SU-DHL-6 (cell line): ENCODE data around the gene TTC6.

Source experiments
- EZH2phosphoT487 ChIP-seq: fragments of 200-600 bp; sonication (generic), shearing (Covaris generic); conservative IDR thresholded peaks from 2 replicates; pipeline ENCODE4 v1.6.1; 2018; ENCODE audit warnings: mild to moderate bottlenecking, antibody characterized with exemption, low read length, moderate library complexity, mixed read lengths
- TF ChIP-seq, protein P1 (sequence below): fragments of 200-600 bp; sonication (generic); IDR thresholded peaks from one replicate; pipeline ENCODE4 v1.5.1; 2017; ENCODE audit warnings: antibody characterized with exemption, mild to moderate bottlenecking, low read length, moderate library complexity; ENCODE audit not compliant: insufficient read depth, poor library complexity, severe bottlenecking

DNA sequence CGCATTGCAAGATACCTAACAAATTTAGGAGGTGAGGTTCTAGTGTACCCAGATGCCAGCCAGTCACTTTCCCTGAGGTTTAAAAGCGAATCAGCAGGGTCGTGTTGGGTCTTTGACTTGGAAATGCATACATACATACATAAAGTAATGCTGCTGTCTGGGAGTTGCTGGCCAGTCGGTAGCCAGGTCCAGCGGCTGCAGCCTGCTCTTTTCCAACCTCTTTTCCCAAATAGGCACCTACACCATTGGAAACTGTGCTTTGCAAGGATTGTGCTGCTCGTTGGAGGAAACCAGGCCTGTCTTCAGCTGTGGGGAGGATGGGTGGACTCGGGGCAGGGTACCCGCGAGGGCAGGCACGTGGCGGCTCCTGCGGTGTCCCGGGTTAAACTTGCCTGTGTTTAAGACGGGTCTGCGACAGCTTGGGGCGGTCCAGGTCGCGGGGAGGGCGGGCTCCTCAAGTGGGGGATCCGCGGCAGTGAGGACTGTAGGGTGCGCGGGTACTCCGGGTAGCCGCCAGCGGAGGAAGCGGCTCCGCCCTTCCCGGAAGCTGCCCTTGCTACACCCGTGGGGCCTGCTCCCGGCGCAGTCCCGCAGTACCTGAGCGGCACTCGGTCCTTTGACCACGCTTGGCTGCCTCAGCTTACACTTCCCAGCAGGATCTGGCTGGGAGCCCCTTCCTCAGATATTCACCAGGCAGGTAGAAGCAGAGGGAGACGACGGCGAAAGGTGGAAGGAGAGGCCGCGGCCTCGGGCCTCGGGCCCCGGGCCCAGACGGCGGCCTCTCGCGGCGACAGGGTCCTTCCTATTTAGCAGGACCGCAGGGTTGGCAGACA lies 2.7 kb downstream of the TTC6 start:
- TF ChIP-seq, protein P1, sequence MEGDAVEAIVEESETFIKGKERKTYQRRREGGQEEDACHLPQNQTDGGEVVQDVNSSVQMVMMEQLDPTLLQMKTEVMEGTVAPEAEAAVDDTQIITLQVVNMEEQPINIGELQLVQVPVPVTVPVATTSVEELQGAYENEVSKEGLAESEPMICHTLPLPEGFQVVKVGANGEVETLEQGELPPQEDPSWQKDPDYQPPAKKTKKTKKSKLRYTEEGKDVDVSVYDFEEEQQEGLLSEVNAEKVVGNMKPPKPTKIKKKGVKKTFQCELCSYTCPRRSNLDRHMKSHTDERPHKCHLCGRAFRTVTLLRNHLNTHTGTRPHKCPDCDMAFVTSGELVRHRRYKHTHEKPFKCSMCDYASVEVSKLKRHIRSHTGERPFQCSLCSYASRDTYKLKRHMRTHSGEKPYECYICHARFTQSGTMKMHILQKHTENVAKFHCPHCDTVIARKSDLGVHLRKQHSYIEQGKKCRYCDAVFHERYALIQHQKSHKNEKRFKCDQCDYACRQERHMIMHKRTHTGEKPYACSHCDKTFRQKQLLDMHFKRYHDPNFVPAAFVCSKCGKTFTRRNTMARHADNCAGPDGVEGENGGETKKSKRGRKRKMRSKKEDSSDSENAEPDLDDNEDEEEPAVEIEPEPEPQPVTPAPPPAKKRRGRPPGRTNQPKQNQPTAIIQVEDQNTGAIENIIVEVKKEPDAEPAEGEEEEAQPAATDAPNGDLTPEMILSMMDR = no peak
- TF ChIP-seq EZH2phosphoT487 = no peak
